A673 (cell line): ENCODE measurements around the gene TMEM232. TPM values are rescaled to one million over a fixed set of nuclear protein-coding genes. Genes with fewer than 3 reads are reported as not detected.

Experiments
- BruUV-seq: library from RNA; stranded (reverse); fragments of 400-500 nt; replicated peaks from 2 replicates; lab custom pipeline; 2021; lab: Mats Ljungman, UMichigan
- CTCF ChIA-PET: fragments of 300-600 bp; sonication (Branson Sonifier 250); formaldehyde crosslinking; loops from one replicate; lab custom pipeline; 2022; ENCODE audit warnings: antibody characterized with exemption; lab: Charles Lee
- POLR2A ChIA-PET: fragments of 300-600 bp; sonication (Branson Sonifier 250); formaldehyde crosslinking; loops from one replicate; lab custom pipeline; 2022; ENCODE audit warnings: antibody characterized with exemption; ENCODE audit not compliant: low non-redundant PET; lab: Charles Lee
- DNase-seq: peaks from one replicate; pipeline ENCODE4 v3.0.0-alpha.2; 2015; ENCODE audit warnings: low spot score
- H3K27ac ChIP-seq: fragments of 200-600 bp; sonication (generic); 2 replicates; pipeline ENCODE4 v1.5.1; 2016; ENCODE audit warnings: mixed run types, low read depth, mild to moderate bottlenecking, mixed read lengths, antibody characterized with exemption, low read length; ENCODE audit not compliant: poor library complexity, severe bottlenecking
- H3K27me3 ChIP-seq: fragments of 200-600 bp; sonication (generic); replicated peaks from 2 replicates; pipeline ENCODE4 v1.6.1; 2017; ENCODE audit warnings: mixed run types, low read depth, mild to moderate bottlenecking, mixed read lengths, antibody characterized with exemption, low read length; ENCODE audit not compliant: insufficient read depth, poor library complexity
- H3K36me3 ChIP-seq: fragments of 200-600 bp; sonication (generic); 2 replicates; pipeline ENCODE4 v1.6.1; 2016; ENCODE audit warnings: mixed run types, mild to moderate bottlenecking, mixed read lengths, antibody characterized with exemption, low read length; ENCODE audit not compliant: insufficient read depth, poor library complexity, severe bottlenecking
- H3K4me1 ChIP-seq: fragments of 200-600 bp; sonication (generic); 2 replicates; pipeline ENCODE4 v1.6.1; 2017; ENCODE audit warnings: mixed run types, mild to moderate bottlenecking, mixed read lengths, antibody characterized with exemption, low read length; ENCODE audit not compliant: insufficient read depth, poor library complexity, severe bottlenecking
- H3K4me3 ChIP-seq: fragments of 200-600 bp; sonication (generic); 2 replicates; pipeline ENCODE4 v1.5.1; 2016; ENCODE audit warnings: low read depth, mixed run types, mild to moderate bottlenecking, mixed read lengths, low read length; ENCODE audit not compliant: poor library complexity, severe bottlenecking
- H3K9me3 ChIP-seq: fragments of 200-600 bp; sonication (generic); 2 replicates; pipeline ENCODE4 v1.6.1; 2016; ENCODE audit warnings: mixed run types, low read depth, mild to moderate bottlenecking, mixed read lengths, antibody characterized with exemption, low read length; ENCODE audit not compliant: poor library complexity, severe bottlenecking
- CTCF ChIP-seq: fragments of 300-800, 200-600 bp; sonication (generic); conservative IDR thresholded peaks from 2 replicates; pipeline ENCODE4 v1.5.1; 2017; ENCODE audit warnings: low read depth, mild to moderate bottlenecking, antibody characterized with exemption, low read length, moderate library complexity, mixed read lengths
- EZH2 ChIP-seq: fragments of 200-600 bp; sonication (generic); IDR thresholded peaks from 2 replicates; pipeline ENCODE4 v1.6.1; 2017; ENCODE audit warnings: borderline replicate concordance, low read depth, mild to moderate bottlenecking, mixed read lengths, antibody characterized with exemption, low read length; ENCODE audit not compliant: poor library complexity, severe bottlenecking
- intact Hi-C: fragments of 100-400 bp; cut with micrococcal nuclease; formaldehyde crosslinking; loops from one replicate; pipeline ENCODE4 v1.10.0; 2022; ENCODE audit not compliant: unreplicated experiment
- total RNA-seq: library from RNA; stranded (reverse); gene quantifications from 2 replicates; pipeline ENCODE4 v1.2.3, GENCODE V29; 2021

TMEM232 gene
- total RNA-seq, 1 experiment from 2014 or later, result 0.82 TPM

- H3K4me3 ChIP-seq, result no peak overlapping the region
- no peak for DNase-seq
- BruUV-seq, result no TSS peak
- H3K27ac ChIP-seq, result no peak overlapping the region
- H3K9me3 ChIP-seq, result no peaks in the 10 kb centered on the region
- no peaks in the 10 kb centered on the region for H3K36me3 ChIP-seq
- ChIA-PET CTCF (no interaction called here), POLR2A (interaction anchor here (0.7 kb wide), 1 partner anchor 61 kb away, joined by 3 read pairs; no protein-coding TSS in a partner anchor)
- intact Hi-C loops, result no loop called here
- no peaks in the 10 kb centered on the region for H3K27me3 ChIP-seq
- no peaks in the 10 kb centered on the region for H3K4me1 ChIP-seq
- TF ChIP-seq EZH2 (no peak), CTCF (no peak)
Measured at GRCh38 chr5:110460837-110461236, 265.6 kb downstream of the TMEM232 start.

DNA sequence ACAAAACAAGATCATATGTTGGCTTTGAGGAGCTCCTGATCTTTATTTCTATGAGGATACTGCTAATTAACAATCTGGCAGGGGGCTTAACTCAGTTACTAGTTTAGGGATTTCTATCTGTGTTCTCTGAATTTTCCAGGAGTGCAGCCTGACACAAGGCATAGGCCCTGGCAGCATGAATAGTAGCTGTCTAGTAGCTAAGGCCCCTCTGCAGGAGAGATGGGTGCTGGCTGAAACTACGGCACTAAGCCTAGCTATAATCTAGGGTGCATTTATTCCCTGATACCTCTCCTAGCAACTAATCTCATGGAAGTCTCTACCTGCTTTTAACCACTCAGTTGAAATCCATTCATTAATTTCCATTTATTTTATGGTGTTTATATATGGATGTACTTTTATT lies 268.2 kb downstream of the TMEM232 start:
- Histone ChIP-seq H3K27me3 (no peaks in the 10 kb centered on the region), H3K9me3 (no peaks in the 10 kb centered on the region), H3K4me3 (no peak overlapping the region), H3K27ac (no peak overlapping the region), H3K4me1 (no peaks in the 10 kb centered on the region), H3K36me3 (no peaks in the 10 kb centered on the region)
- TF ChIP-seq EZH2 (no peak), CTCF (no peak)
- ChIA-PET CTCF (no interaction called here), POLR2A (no interaction called here)
- intact Hi-C loops, result no loop called here
- DNase-seq, result no peak
- no TSS peak for BruUV-seq

DNA sequence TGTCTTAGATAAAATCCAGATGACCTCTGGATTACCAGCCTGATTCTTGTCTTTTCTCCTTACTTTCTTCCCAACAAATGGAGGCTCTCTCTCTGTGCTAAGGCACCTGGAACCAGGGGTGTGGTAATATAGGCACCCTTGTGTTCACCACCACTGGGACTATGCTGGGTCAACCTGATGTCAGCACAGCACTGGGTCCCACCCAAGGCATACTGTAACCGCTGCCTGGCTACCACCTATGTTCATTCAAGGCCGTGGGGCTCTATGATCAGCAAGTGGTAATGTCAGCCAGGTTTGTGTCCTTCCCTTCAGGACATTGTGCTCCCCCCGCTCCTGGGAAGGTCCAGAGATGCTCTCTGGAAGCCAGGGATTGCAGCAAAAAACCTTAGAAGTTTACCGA lies 283.6 kb downstream of the TMEM232 start:
- CTCF ChIA-PET, result no interaction called here
- H3K27ac ChIP-seq, result no peak overlapping the region
- no peaks in the 10 kb centered on the region for H3K4me1 ChIP-seq
- BruUV-seq, result no TSS peak
- no peak for DNase-seq
- H3K36me3 ChIP-seq, result no peaks in the 10 kb centered on the region
- intact Hi-C loops, result loop anchor here (5.0 kb wide), 1 partner anchor 149 kb away; no protein-coding TSS in a partner anchor
- H3K4me3 ChIP-seq, result no peak overlapping the region
- no peak for TF ChIP-seq CTCF
- no peak for TF ChIP-seq EZH2
- H3K9me3 ChIP-seq, result no peaks in the 10 kb centered on the region
- POLR2A ChIA-PET, result no interaction called here
- H3K27me3 ChIP-seq, result no peaks in the 10 kb centered on the region
